Measurements from ENCODE around the gene DDX39A.

DDX39A gene

DNA sequence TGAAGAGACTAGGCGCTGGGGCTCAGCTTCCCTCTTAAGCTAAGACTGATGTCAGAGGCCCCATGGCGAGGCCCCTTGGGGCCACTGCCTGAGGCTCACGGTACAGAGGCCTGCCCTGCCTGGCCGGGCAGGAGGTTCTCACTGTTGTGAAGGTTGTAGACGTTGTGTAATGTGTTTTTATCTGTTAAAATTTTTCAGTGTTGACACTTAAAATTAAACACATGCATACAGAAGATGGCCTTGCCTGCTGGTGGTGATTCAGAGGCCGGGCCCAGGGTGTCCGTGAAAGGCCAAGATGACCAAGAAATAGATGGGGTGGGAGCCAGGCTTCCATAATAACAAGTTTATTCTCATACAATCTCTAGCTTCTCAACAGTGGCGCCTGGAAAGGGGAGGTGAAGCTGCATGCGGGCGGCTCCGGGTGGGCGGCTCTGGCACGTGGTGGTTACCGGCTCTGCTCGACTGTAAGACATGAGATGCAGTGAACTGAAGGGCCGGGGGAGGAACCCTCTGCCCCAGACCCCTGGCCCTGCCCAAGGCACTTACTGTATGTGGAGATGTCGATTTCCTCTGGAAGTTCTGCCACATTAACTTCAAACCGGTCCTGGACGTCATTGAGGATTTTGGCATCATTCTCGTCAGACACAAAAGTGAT is 10.5 kb downstream of the DDX39A start:
- H3K4me2 ChIP-seq (ENCODE audit: low read length), result no peak overlapping the region
- no peaks in the 10 kb centered on the region for H3K9me2 ChIP-seq (ENCODE audit: low read depth, low read length)
- H3K79me2 ChIP-seq (ENCODE audit: insufficient read depth, low read length), result peaks cover 15% of the 10 kb centered on the region
- no peak overlapping the region for H3K4me3 ChIP-seq (ENCODE audit: low read depth, low read length, poor library complexity, severe bottlenecking)
- no peak overlapping the region for H3K9ac ChIP-seq (ENCODE audit: low read length)
- H4K20me1 ChIP-seq (ENCODE audit: insufficient read depth, low read length), result no peaks in the 10 kb centered on the region; the same call in 1 of the 2 replicates
- H3K27ac ChIP-seq (ENCODE audit: low read depth, low read length, poor library complexity, severe bottlenecking), result no peak overlapping the region
- TF ChIP-seq, protein P1, sequence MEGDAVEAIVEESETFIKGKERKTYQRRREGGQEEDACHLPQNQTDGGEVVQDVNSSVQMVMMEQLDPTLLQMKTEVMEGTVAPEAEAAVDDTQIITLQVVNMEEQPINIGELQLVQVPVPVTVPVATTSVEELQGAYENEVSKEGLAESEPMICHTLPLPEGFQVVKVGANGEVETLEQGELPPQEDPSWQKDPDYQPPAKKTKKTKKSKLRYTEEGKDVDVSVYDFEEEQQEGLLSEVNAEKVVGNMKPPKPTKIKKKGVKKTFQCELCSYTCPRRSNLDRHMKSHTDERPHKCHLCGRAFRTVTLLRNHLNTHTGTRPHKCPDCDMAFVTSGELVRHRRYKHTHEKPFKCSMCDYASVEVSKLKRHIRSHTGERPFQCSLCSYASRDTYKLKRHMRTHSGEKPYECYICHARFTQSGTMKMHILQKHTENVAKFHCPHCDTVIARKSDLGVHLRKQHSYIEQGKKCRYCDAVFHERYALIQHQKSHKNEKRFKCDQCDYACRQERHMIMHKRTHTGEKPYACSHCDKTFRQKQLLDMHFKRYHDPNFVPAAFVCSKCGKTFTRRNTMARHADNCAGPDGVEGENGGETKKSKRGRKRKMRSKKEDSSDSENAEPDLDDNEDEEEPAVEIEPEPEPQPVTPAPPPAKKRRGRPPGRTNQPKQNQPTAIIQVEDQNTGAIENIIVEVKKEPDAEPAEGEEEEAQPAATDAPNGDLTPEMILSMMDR (IDR thresholded peaks at IDR 0.05; ENCODE audit: low read length), result no peak
- TF ChIP-seq EZH2 (IDR thresholded peaks at IDR 0.05; ENCODE audit: borderline replicate concordance, low read length), result no peak
- H3F3A ChIP-seq (ENCODE audit: insufficient read depth, low read length), result no peaks in the 10 kb centered on the region
- no peaks in the 10 kb centered on the region for H3K9me3 ChIP-seq (ENCODE audit: low read length)
- no peaks in the 10 kb centered on the region for H3K4me1 ChIP-seq (ENCODE audit: insufficient read depth, low read length, severe bottlenecking)
- peaks cover 71% of the 10 kb centered on the region for H3K36me3 ChIP-seq (ENCODE audit: insufficient read depth, low read length)
- H3K27me3 ChIP-seq (ENCODE audit: insufficient read depth, low read length), result no peaks in the 10 kb centered on the region
- no peak overlapping the region for H2AFZ ChIP-seq (ENCODE audit: low read length)

DNA sequence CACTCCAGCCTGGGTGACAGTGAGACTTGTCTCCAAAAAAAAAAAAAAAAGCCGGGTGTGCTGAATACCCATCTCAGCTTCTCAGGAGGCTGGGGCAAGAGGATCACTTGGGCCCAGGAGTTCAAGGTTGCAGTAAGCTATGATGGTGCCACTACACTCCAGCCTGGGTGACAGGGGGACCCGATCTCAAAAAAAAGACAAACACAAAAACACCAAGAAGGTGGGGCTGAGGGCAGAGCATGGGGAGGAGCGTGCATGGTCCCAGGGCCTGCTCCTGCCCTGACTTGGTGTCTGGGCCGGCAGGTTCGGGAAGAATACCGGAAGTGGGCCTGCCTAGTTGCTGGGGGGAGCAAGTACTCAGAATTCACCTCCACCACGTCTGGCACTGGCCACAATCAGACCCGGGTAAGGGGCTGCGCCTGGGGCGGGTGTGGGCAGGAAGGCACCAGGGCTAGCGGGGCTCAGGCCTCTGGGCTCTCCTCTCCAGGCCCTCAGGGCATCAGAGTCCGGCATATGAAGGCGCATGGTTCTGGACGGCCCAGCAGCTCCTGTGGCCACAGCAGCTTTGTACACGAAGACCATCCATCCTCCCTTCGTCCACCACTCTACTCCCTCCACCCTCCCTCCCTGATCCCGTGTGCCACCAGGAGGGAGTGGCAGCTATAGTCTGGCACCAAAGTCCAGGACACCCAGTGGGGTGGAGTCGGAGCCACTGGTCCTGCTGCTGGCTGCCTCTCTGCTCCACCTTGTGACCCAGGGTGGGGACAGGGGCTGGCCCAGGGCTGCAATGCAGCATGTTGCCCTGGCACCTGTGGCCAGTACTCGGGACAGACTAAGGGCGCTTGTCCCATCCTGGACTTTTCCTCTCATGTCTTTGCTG is 11.3 kb downstream of the DDX39A start:
- no peak overlapping the region for H2AFZ ChIP-seq (ENCODE audit: low read length)
- no peaks in the 10 kb centered on the region for H3K9me3 ChIP-seq (ENCODE audit: low read length)
- TF ChIP-seq, protein P1 (IDR thresholded peaks at IDR 0.05; ENCODE audit: low read length), result no peak
- TF ChIP-seq EZH2 (IDR thresholded peaks at IDR 0.05; ENCODE audit: borderline replicate concordance, low read length), result no peak
- no peaks in the 10 kb centered on the region; the same call in 1 of the 2 replicates for H4K20me1 ChIP-seq (ENCODE audit: insufficient read depth, low read length)
- peaks cover 8% of the 10 kb centered on the region; the same call in 1 of the 2 replicates for H3K79me2 ChIP-seq (ENCODE audit: insufficient read depth, low read length)
- peaks cover 63% of the 10 kb centered on the region for H3K36me3 ChIP-seq (ENCODE audit: insufficient read depth, low read length)
- no peak overlapping the region for H3K27ac ChIP-seq (ENCODE audit: low read depth, low read length, poor library complexity, severe bottlenecking)
- no peak overlapping the region for H3K4me3 ChIP-seq (ENCODE audit: low read depth, low read length, poor library complexity, severe bottlenecking)
- no peak overlapping the region for H3K4me2 ChIP-seq (ENCODE audit: low read length)
- H3K27me3 ChIP-seq (ENCODE audit: insufficient read depth, low read length), result no peaks in the 10 kb centered on the region
- no peaks in the 10 kb centered on the region for H3K4me1 ChIP-seq (ENCODE audit: insufficient read depth, low read length, severe bottlenecking)
- no peaks in the 10 kb centered on the region for H3F3A ChIP-seq (ENCODE audit: insufficient read depth, low read length)
- no peaks in the 10 kb centered on the region for H3K9me2 ChIP-seq (ENCODE audit: low read depth, low read length)
- H3K9ac ChIP-seq (ENCODE audit: low read length), result no peak overlapping the region

DNA sequence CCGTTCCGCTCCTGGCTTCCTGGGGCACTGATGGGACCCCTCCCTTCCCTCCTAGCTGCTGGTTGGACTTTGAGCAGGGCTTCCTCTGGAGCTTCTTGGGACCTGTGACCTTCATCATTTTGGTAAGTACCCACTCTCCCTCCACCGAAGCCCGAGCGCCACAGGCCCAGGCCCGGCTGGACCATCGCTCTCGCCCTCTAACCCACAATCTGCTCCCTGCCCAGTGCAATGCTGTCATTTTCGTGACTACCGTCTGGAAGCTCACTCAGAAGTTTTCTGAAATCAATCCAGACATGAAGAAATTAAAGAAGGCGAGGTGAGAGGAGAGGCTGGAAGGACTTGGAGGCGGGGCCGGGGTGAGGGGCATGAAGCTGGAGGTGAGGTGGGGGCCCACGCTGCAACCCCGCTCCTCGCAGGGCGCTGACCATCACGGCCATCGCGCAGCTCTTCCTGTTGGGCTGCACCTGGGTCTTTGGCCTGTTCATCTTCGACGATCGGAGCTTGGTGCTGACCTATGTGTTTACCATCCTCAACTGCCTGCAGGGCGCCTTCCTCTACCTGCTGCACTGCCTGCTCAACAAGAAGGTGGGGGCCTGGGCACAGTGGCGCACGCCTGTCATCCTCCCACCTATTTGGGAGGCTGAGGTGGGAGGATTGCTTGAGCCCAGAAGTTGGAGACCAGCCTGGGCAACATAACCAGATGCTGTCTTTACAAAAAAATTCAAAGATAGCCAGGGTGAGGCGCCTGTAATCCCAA is 12.3 kb downstream of the DDX39A start:
- Histone ChIP-seq H3K4me1 (ENCODE audit: insufficient read depth, low read length, severe bottlenecking) (no peaks in the 10 kb centered on the region), H2AFZ (ENCODE audit: low read length) (no peak overlapping the region), H3K36me3 (ENCODE audit: insufficient read depth, low read length) (peaks cover 53% of the 10 kb centered on the region), H3K9ac (ENCODE audit: low read length) (no peak overlapping the region), H3K79me2 (ENCODE audit: insufficient read depth, low read length) (no peaks in the 10 kb centered on the region), H3K4me3 (ENCODE audit: low read depth, low read length, poor library complexity, severe bottlenecking) (no peak overlapping the region), H3K27me3 (ENCODE audit: insufficient read depth, low read length) (no peaks in the 10 kb centered on the region), H3K9me3 (ENCODE audit: low read length) (no peaks in the 10 kb centered on the region), H3K27ac (ENCODE audit: low read depth, low read length, poor library complexity, severe bottlenecking) (no peak overlapping the region), H4K20me1 (ENCODE audit: insufficient read depth, low read length) (no peaks in the 10 kb centered on the region), H3K9me2 (ENCODE audit: low read depth, low read length) (no peaks in the 10 kb centered on the region), H3F3A (ENCODE audit: insufficient read depth, low read length) (no peaks in the 10 kb centered on the region), H3K4me2 (ENCODE audit: low read length) (no peak overlapping the region)
- no peak for TF ChIP-seq EZH2 (IDR thresholded peaks at IDR 0.05; ENCODE audit: borderline replicate concordance, low read length)
- TF ChIP-seq, protein P1 (IDR thresholded peaks at IDR 0.05; ENCODE audit: low read length), result 0 out of 2 replicates have a peak, but pooled peaks have one; percentile 30
